SK-N-SH treated with all-trans-retinoic acid at 6 μM for 48 hours (cell line): ENCODE measurements around the gene TMEM125.

Experiments
- ATAC-seq: fragments of 200-7000 bp; cut with Tn5 transposase; 3 replicates; pipeline ENCODE4 v1.9.1; 2020; ENCODE audit warnings: mild to moderate bottlenecking, moderate library complexity
- ARNTL ChIP-seq: fragments of 450-650 bp; formaldehyde crosslinking; IDR thresholded peaks from 2 replicates; pipeline ENCODE4 v1.5.0; 2020; ENCODE audit warnings: low read depth, mild to moderate bottlenecking, moderate library complexity, borderline replicate concordance
- BACH2 ChIP-seq: fragments of 250-450 bp; sonication (Bioruptor Pico); IDR thresholded peaks from 2 replicates; pipeline ENCODE4 v1.9.0; 2021; ENCODE audit warnings: mild to moderate bottlenecking, borderline replicate concordance
- CSDC2 ChIP-seq: fragments of 250-450 bp; sonication (Bioruptor Pico); IDR thresholded peaks from 2 replicates; pipeline ENCODE4 v1.5.0; 2020; ENCODE audit warnings: mild to moderate bottlenecking, moderate library complexity
- GLIS3 ChIP-seq: fragments of 250-450 bp; sonication (Bioruptor Pico); IDR thresholded peaks from 2 replicates; pipeline ENCODE4 v1.5.0; 2020; ENCODE audit warnings: mild to moderate bottlenecking, moderate library complexity
- ISL1 ChIP-seq: fragments of 250-450 bp; sonication (Bioruptor Pico); IDR thresholded peaks from 2 replicates; pipeline ENCODE4 v2.1.2; 2022; ENCODE audit warnings: mild to moderate bottlenecking, moderate library complexity
- OSR1 ChIP-seq: fragments of 250-450 bp; sonication (Bioruptor Pico); IDR thresholded peaks from 2 replicates; pipeline ENCODE4 v1.8.0; 2022; ENCODE audit warnings: moderate library complexity, mild to moderate bottlenecking, inconsistent platforms
- POU6F1 ChIP-seq: fragments of 250-450 bp; sonication (Bioruptor Pico); IDR thresholded peaks from 2 replicates; pipeline ENCODE4 v1.8.0; 2021; ENCODE audit warnings: low read depth, mild to moderate bottlenecking, moderate library complexity, borderline replicate concordance
- PPARA ChIP-seq: fragments of 250-450 bp; sonication (Bioruptor Pico); IDR thresholded peaks from 2 replicates; pipeline ENCODE4 v1.5.0; 2020; ENCODE audit warnings: mild to moderate bottlenecking, borderline replicate concordance
- RARB ChIP-seq: fragments of 250-450 bp; sonication (Bioruptor Pico); IDR thresholded peaks from 2 replicates; pipeline ENCODE4 v1.8.0; 2021; ENCODE audit warnings: mild to moderate bottlenecking, moderate library complexity
- SNAI2 ChIP-seq: fragments of 250-450 bp; sonication (Bioruptor Pico); IDR thresholded peaks from 2 replicates; pipeline ENCODE4 v1.5.0; 2020; ENCODE audit warnings: mild to moderate bottlenecking, moderate library complexity
- TSHZ2 ChIP-seq: fragments of 250-450 bp; sonication (Bioruptor Pico); IDR thresholded peaks from 2 replicates; pipeline ENCODE4 v1.5.0; 2020; ENCODE audit warnings: mild to moderate bottlenecking, moderate library complexity
- ZNF70 ChIP-seq: fragments of 450-650 bp; formaldehyde crosslinking; IDR thresholded peaks from 2 replicates; pipeline ENCODE4 v1.5.0; 2020; ENCODE audit warnings: mild to moderate bottlenecking, moderate library complexity
- ZNF8 ChIP-seq: fragments of 450-650 bp; formaldehyde crosslinking; IDR thresholded peaks from 2 replicates; pipeline ENCODE4 v1.5.0; 2020; ENCODE audit warnings: mild to moderate bottlenecking, moderate library complexity

The TMEM125 gene

GRCh38 chr1:43321331-43321891, 51.6 kb downstream of the TMEM125 start:
- no peak for ATAC-seq
- TF ChIP-seq PPARA (CRISPR knock-in tag) (no peak), ZNF8 (no peak), BACH2 (CRISPR knock-in tag) (no peak), ARNTL (CRISPR knock-in tag) (no peak), GLIS3 (CRISPR knock-in tag) (no peak), RARB (no peak), ZNF70 (CRISPR knock-in tag) (no peak), POU6F1 (CRISPR knock-in tag) (no peak), ISL1 (CRISPR knock-in tag) (no peak), OSR1 (CRISPR knock-in tag) (no peak), SNAI2 (CRISPR knock-in tag) (no peak), CSDC2 (CRISPR knock-in tag) (no peak), TSHZ2 (no peak)

- ATAC-seq = no peak
Observed at GRCh38 chr1:43322506-43322905, 52.7 kb downstream of the TMEM125 start.

More at GRCh38 chr1:43322506-43322905, 52.7 kb downstream of the TMEM125 start:
- no peak for TF ChIP-seq RARB
